Smooth muscle cell of the brain vasculature (primary cell): Measurements from ENCODE around the gene TOR1AIP2.
"Not testable (repeated sequence)": the region's sequence is repeated elsewhere in the genome, so short reads cannot be mapped to it uniquely, and the experiment has no call there.

Source experiments
- DNase-seq: peaks from one replicate; pipeline ENCODE4 v3.0.0-alpha.2; 2012; ENCODE audit warnings: low read depth, low spot score

TOR1AIP2 gene

GRCh38 chr1:179807691-179808485, 69.7 kb downstream of the TOR1AIP2 start:
- no peak for DNase-seq

- no peak for DNase-seq
These were observed 70.3 kb downstream of the TOR1AIP2 start for GRCh38 chr1:179807291-179807690.

- no peak for DNase-seq
These were observed 71.3 kb downstream of the TOR1AIP2 start for GRCh38 chr1:179806333-179806732.

- no peak for DNase-seq
These were observed 72.1 kb downstream of the TOR1AIP2 start for GRCh38 chr1:179805291-179806195.

- DNase-seq: not testable (repeated sequence)
These were observed 73.2 kb downstream of the TOR1AIP2 start for GRCh38 chr1:179804417-179804816.

GRCh38 chr1:179803918-179804317, 73.7 kb downstream of the TOR1AIP2 start:
- DNase-seq: no peak

DNA sequence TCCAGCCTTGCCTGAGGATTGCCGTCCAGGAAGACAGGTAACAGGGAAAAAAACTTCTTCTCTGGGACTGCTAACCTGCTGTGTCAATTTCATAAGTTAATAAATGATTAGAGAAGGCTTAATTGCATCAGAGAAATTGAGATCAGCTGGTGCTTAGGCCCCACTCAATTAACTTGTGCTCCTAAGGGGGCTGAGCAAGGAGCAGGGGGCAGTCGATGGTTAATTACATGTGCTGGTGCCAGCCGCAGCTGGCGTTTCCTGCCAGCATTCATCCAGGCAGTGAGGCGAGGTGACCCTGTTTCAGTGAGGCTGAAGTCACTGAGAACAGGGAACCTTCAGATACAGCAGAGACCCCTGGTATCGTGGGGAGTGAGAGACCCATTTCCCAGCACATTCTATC, 74.5 kb downstream of the TOR1AIP2 start:
- DNase-seq: no peak

DNA sequence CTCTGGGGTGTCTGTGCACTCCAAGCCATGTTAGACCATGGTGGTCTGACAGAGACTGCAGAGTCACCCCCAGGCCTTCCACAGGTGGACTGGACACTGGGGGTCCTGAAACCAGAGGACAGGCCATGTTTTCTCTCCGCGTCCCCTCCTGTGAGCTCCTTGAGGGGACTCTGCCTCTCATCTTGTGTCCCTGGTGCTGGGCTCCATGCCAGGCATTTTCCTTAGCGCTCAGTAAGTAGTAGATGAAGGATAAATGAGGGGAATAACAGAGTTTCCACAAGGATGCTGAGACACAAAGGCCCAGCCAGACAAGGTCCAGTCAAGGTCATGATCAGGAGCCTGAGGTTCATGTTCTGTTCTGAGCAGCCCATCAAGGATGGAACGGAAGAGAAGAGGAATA, 77.1 kb downstream of the TOR1AIP2 start:
- no peak for DNase-seq

GRCh38 chr1:179798864-179799516, 78.6 kb downstream of the TOR1AIP2 start:
- no peak for DNase-seq

- no peak for DNase-seq
These were observed 79.3 kb downstream of the TOR1AIP2 start for GRCh38 chr1:179798213-179798863.

GRCh38 chr1:179794669-179795068, 82.9 kb downstream of the TOR1AIP2 start:
- DNase-seq: no peak

- DNase-seq: no peak
These were observed 83.5 kb downstream of the TOR1AIP2 start for GRCh38 chr1:179794146-179794545.

DNA sequence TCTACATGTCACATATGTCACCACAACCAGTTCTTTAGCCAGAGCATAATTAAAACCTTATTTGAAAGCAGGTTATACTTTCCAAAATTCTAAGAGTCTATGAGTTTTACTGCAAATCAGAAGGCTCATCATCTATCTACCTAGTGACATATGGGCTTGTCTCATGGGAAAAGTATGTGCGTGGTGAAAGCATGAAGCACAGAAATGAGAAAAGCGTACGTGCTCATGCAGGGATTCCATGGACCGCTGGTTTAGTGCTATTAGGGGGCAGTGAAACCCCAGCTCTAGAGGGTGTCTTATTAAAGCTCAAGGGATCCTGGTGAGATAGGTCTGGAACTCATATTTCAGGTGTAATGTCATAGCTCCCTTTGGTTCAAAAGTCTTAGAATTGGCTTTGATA, 84.3 kb downstream of the TOR1AIP2 start:
- no peak for DNase-seq
